CD4-positive, CD25-positive, alpha-beta regulatory T cell (primary cell): ENCODE data around the gene UBA52. TPM values are rescaled to one million over a fixed set of nuclear protein-coding genes. Genes with fewer than 3 reads are reported as not detected.
A peak's percentile ranks its signal among the peaks of the same experiment; 100 is the strongest.

Experiments
- ATAC-seq, 2 donors: fragments of 150-1000 bp; cut with Tn5 transposase; one replicate each; pipeline ENCODE4 v1.10.0; 2021; ENCODE audit warnings: low read depth in 2 of 2, moderate number of reproducible peaks in 2 of 2, moderate library complexity in 1 of 2
- DNase-seq, 3 donors: peaks; one replicate each; pipeline versions ENCODE4 v3.0.0 to v3.0.0-alpha.2; 2012 to 2022; ENCODE audit warnings: mixed read lengths in 1 of 3
- H3K27ac ChIP-seq: one replicate; pipeline ENCODE4 v1.7.0; 2013; ENCODE audit warnings: mild to moderate bottlenecking, low read length; ENCODE audit not compliant: insufficient read depth, poor library complexity, severe bottlenecking
- H3K27me3 ChIP-seq: one replicate; pipeline ENCODE4 v1.7.0; 2013; ENCODE audit warnings: low read length; ENCODE audit not compliant: control insufficient read depth, insufficient read depth
- H3K36me3 ChIP-seq: one replicate; pipeline ENCODE4 v1.7.0; 2013; ENCODE audit warnings: mild to moderate bottlenecking, low read length, moderate library complexity; ENCODE audit not compliant: control insufficient read depth, insufficient read depth
- H3K4me1 ChIP-seq: 2 replicates; pipeline ENCODE4 v1.7.0; 2013; ENCODE audit warnings: mild to moderate bottlenecking, low read length; ENCODE audit not compliant: insufficient read depth, control insufficient read depth, poor library complexity, severe bottlenecking
- H3K4me3 ChIP-seq: one replicate; pipeline ENCODE4 v1.7.0; 2013; ENCODE audit warnings: low read depth, mild to moderate bottlenecking, low read length, moderate library complexity
- H3K9me3 ChIP-seq, 2 experiments: 1 replicate in 1 of 2; 2 replicates in 1 of 2; pipeline ENCODE4 v1.7.0; 2013; ENCODE audit warnings: low read length in 2 of 2, mild to moderate bottlenecking in 1 of 2, moderate library complexity in 1 of 2; ENCODE audit not compliant: control insufficient read depth in 2 of 2
- H3K27ac Mint-ChIP-seq, 3 donors: one replicate each; pipeline ENCODE4 v1.8.0; 2020 to 2022; ENCODE audit warnings: mild to moderate bottlenecking in 3 of 3, mixed read lengths in 3 of 3, moderate library complexity in 2 of 3
- H3K27me3 Mint-ChIP-seq: one replicate; pipeline ENCODE4 v1.8.0; 2022; ENCODE audit warnings: mild to moderate bottlenecking, mixed read lengths
- H3K36me3 Mint-ChIP-seq: one replicate; pipeline ENCODE4 v1.8.0; 2020; ENCODE audit warnings: mixed read lengths
- H3K4me1 Mint-ChIP-seq, 4 donors: one replicate each; pipeline ENCODE4 v1.8.0; 2020 to 2022; ENCODE audit warnings: mixed read lengths in 4 of 4, mild to moderate bottlenecking in 1 of 4
- H3K4me3 Mint-ChIP-seq, 4 donors: one replicate each; pipeline ENCODE4 v1.8.0; 2020 to 2022; ENCODE audit warnings: mild to moderate bottlenecking in 4 of 4, mixed read lengths in 4 of 4, moderate library complexity in 3 of 4
- H3K9me3 Mint-ChIP-seq, 7 donors: one replicate each; pipeline ENCODE4 v1.8.0; 2020 to 2022; ENCODE audit warnings: mixed read lengths in 7 of 7, mild to moderate bottlenecking in 3 of 7, moderate library complexity in 2 of 7
- polyA plus RNA-seq, 4 donors: library from polyadenylated mRNA; unstranded; fragments of 300-500 nt; fragmentation: Illumina TruSeq; gene quantifications; one replicate each; pipeline ENCODE4 v1.2.3, GENCODE V29; 2021
- total RNA-seq: library from RNA; stranded (reverse); gene quantifications from one replicate; pipeline ENCODE4 v1.2.3, GENCODE V29; 2022

The UBA52 gene
- total and polyA plus RNA-seq, 5 donors from 2014 or later = 1,213 to 1,759 (median 1,556) TPM

GRCh38 chr19:18608102-18608804, 36.6 kb downstream of the UBA52 start:
- H3K27ac Mint-ChIP-seq = no peak overlapping the region
- H3K4me3 Mint-ChIP-seq = peak overlapping the region in 1 of 4 donors; percentile 3
- peaks cover 60% of the 10 kb centered on the region for H3K27me3 Mint-ChIP-seq
- H3K27ac ChIP-seq = no peak overlapping the region
- peaks cover 0 to 24% (median 9%) of the 10 kb centered on the region in 4 donors for H3K4me1 Mint-ChIP-seq
- DNase-seq (no peak), ATAC-seq (no peak)
- H3K27me3 ChIP-seq = peaks cover 28% of the 10 kb centered on the region
- peaks cover 0 to 2% (median 0%) of the 10 kb centered on the region in 7 donors for H3K9me3 Mint-ChIP-seq
- no peaks in the 10 kb centered on the region for H3K9me3 ChIP-seq
- no peak overlapping the region for H3K4me3 ChIP-seq
- H3K4me1 ChIP-seq = peaks cover 33% of the 10 kb centered on the region
- no peaks in the 10 kb centered on the region for H3K36me3 ChIP-seq
- H3K36me3 Mint-ChIP-seq = peaks cover 3% of the 10 kb centered on the region

DNA sequence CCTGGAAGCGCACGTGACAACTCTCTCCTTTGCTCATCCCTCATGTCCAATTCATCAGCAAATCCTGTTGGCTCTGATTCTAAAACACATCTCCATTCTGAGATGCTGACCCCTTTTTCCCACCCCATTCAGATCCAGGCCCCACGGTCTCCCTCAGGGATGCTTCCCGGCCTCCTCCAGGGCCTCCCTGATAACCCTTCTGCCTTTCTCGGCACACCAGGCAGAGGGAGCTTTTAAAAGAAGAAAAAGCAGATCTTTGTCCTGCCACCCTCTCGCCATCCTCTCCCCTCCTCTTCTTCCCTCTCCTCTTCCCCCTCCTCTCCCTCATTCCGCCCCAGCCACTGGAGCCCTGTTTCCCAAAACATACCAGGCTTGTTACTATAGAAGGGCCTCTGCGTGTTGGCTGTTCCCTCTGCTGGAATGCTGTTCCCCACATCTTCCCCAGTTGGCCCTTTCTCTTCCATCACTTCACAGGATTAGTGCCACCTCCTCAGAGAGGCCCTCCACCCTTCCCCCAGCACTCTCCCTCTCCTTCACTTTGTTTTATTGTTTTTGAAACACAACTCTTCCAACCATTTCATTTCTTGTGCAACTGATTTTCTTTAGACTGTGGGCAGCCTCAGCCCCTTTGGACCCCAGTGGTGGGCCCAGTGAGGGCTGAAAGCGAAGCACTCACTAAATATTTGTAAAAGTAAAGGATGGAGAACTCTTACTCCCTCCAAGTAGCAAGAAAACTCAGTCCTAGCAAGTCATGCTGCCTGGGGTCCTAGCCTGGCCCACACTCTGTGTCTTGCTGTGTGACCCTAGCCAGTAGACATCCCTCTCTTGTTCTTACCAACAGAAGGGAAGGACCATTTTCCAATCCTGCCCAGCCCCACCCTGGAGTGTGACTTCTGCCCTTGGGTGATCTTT, 37.4 kb downstream of the UBA52 start:
- peaks cover 3% of the 10 kb centered on the region for H3K36me3 Mint-ChIP-seq
- H3K9me3 Mint-ChIP-seq = peaks cover 0 to 2% (median 0%) of the 10 kb centered on the region in 7 donors
- no peak overlapping the region for H3K4me3 ChIP-seq
- no peaks in the 10 kb centered on the region for H3K9me3 ChIP-seq
- H3K27ac Mint-ChIP-seq = no peak overlapping the region
- H3K27ac ChIP-seq = no peak overlapping the region
- peak overlapping the region in 3 of 4 donors; percentile 3 to 72 (median 69) for H3K4me3 Mint-ChIP-seq
- H3K36me3 ChIP-seq = no peaks in the 10 kb centered on the region
- H3K27me3 Mint-ChIP-seq = peaks cover 66% of the 10 kb centered on the region
- peaks cover 39% of the 10 kb centered on the region for H3K4me1 ChIP-seq
- DNase-seq (no peak), ATAC-seq (no peak)
- H3K4me1 Mint-ChIP-seq = peaks cover 0 to 26% (median 8%) of the 10 kb centered on the region in 4 donors
- peaks cover 28% of the 10 kb centered on the region for H3K27me3 ChIP-seq

- H3K4me3 Mint-ChIP-seq = peak overlapping the region in 1 of 4 donors; percentile 72
- no peak overlapping the region for H3K27ac ChIP-seq
- H3K4me3 ChIP-seq = no peak overlapping the region
- peaks cover 70% of the 10 kb centered on the region for H3K27me3 Mint-ChIP-seq
- peaks cover 39% of the 10 kb centered on the region for H3K4me1 ChIP-seq
- H3K27me3 ChIP-seq = peaks cover 23% of the 10 kb centered on the region
- peaks cover 0 to 2% (median 0%) of the 10 kb centered on the region in 7 donors for H3K9me3 Mint-ChIP-seq
- H3K36me3 Mint-ChIP-seq = peaks cover 3% of the 10 kb centered on the region
- peaks cover 0 to 31% (median 8%) of the 10 kb centered on the region in 4 donors for H3K4me1 Mint-ChIP-seq
- no peak overlapping the region for H3K27ac Mint-ChIP-seq
- DNase-seq (no peak), ATAC-seq (no peak)
- no peaks in the 10 kb centered on the region for H3K36me3 ChIP-seq
- H3K9me3 ChIP-seq = no peaks in the 10 kb centered on the region
Observed at GRCh38 chr19:18609717-18610051, 38.0 kb downstream of the UBA52 start.

DNA sequence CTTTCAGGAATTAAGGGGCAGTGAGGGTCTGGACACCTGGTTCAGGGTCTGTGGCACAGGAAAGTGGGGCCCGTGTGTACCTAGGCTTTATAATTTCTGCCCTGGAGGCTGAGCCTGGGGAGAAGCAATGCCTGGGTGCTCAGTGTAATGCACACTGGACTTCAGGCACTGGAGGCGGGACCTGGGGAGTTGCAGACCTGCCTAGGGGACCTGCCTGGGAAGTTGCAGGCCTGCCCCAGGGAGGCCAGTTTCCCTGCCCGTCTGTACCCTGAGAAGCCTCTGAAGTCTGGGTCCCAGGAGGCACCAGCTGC, 38.5 kb downstream of the UBA52 start:
- no peak overlapping the region for H3K27ac Mint-ChIP-seq
- H3K9me3 Mint-ChIP-seq = peaks cover 0 to 2% (median 0%) of the 10 kb centered on the region in 7 donors
- ATAC-seq = no peak
- no peaks in the 10 kb centered on the region for H3K36me3 ChIP-seq
- no peak for DNase-seq
- H3K4me3 ChIP-seq = no peak overlapping the region
- H3K9me3 ChIP-seq = no peaks in the 10 kb centered on the region
- peaks cover 3% of the 10 kb centered on the region for H3K36me3 Mint-ChIP-seq
- H3K27me3 Mint-ChIP-seq = peaks cover 70% of the 10 kb centered on the region
- H3K4me1 Mint-ChIP-seq = peaks cover 0 to 30% (median 8%) of the 10 kb centered on the region in 4 donors
- H3K27ac ChIP-seq = no peak overlapping the region
- peaks cover 39% of the 10 kb centered on the region for H3K4me1 ChIP-seq
- peaks cover 23% of the 10 kb centered on the region for H3K27me3 ChIP-seq
- no peak overlapping the region for H3K4me3 Mint-ChIP-seq

DNA sequence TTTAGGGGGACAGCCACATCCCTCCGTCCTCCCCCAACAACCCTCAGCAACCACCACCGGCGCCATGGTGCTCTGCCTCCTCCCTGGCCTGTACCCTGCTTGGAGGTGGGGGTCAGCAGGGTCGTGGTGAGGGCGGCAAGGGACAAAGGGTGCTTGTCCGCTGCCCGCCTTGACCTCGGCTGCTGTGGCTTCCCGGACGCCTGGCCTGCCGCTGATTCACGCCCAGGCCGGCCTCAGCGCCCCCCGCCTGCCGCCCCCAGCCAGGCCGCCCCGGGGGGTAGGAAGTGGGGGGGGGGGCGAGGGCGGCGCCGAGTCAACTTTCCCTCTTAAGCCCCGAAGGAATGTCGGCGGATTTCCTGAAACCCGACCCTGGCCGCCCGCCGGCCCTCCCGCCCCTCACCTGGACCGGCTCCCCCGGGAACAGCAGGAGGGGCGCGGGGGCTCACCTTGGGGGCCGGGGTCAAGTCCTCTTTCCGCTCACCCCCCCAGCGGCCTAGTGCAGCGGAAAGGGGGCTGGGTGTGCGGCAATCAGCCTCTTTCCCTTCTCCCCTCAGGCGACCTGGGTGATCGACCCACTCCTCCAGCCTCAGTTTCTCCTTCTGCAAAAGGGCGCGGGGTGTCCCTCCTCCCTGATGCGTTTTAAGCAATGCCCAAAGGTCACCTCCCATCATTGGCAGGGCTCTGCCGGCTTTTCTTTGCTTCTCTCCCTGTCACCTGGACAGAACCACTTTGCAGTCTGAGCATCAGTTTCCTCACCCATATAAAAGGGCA, 39.1 kb downstream of the UBA52 start:
- H3K4me1 Mint-ChIP-seq = peaks cover 0 to 26% (median 4%) of the 10 kb centered on the region in 4 donors
- peaks cover 3% of the 10 kb centered on the region for H3K36me3 Mint-ChIP-seq
- Histone ChIP-seq H3K4me3 (no peak overlapping the region), H3K9me3 (no peaks in the 10 kb centered on the region), H3K36me3 (no peaks in the 10 kb centered on the region), H3K27me3 (peaks cover 23% of the 10 kb centered on the region), H3K27ac (no peak overlapping the region), H3K4me1 (peaks cover 39% of the 10 kb centered on the region)
- peak overlapping the region in 3 of 4 donors; percentile 43 to 74 (median 63) for H3K4me3 Mint-ChIP-seq
- peaks cover 0 to 2% (median 0%) of the 10 kb centered on the region in 7 donors for H3K9me3 Mint-ChIP-seq
- ATAC-seq = no peak
- peak overlapping the region in 1 of 3 donors; percentile 62 for H3K27ac Mint-ChIP-seq
- peaks cover 70% of the 10 kb centered on the region for H3K27me3 Mint-ChIP-seq
- no peak for DNase-seq

DNA sequence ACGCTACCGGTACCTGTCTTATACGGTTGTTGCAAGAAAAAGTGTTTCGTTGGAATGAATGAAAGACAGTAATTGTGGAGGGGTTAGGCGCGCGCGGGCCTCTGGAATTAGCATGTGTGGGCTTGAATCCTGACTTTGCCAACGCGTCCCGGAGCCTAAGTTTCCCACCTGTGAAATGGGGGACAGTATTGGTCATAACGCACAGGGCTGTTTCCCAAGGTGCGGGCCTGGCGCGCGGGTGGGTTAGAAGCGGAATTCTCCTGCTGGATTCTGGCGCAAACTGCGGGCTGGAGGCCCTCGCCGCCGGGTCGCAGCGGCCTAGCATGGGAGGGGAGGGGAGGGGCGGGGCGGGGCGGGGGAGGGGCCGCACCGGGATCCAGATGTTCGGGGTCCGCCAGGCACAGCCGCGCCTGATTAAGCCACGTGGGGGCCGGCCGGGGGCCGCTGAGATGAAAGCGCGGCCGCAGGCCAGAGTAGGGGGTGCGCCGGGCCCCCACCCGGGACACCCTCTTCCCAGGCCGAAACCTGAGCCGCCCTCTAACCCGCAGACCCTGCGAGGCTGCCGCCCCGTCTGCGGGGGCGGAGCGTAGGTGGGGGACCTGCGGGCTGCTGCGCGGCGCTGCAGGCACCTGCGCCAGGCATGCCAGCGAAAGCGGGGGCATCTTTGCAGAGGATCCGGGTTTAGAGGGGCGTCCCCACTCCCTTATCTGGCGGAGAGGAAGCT, 39.8 kb downstream of the UBA52 start:
- H3K27me3 Mint-ChIP-seq = peaks cover 77% of the 10 kb centered on the region
- peaks cover 0 to 2% (median 0%) of the 10 kb centered on the region in 7 donors for H3K9me3 Mint-ChIP-seq
- peaks cover 39% of the 10 kb centered on the region for H3K4me1 ChIP-seq
- no peaks in the 10 kb centered on the region for H3K9me3 ChIP-seq
- H3K4me3 Mint-ChIP-seq = peak overlapping the region; percentile 43 to 82 (median 54)
- peaks cover 24% of the 10 kb centered on the region for H3K27me3 ChIP-seq
- no peak overlapping the region for H3K27ac ChIP-seq
- no peak overlapping the region for H3K4me3 ChIP-seq
- peaks cover 0 to 26% (median 4%) of the 10 kb centered on the region in 4 donors for H3K4me1 Mint-ChIP-seq
- peaks cover 3% of the 10 kb centered on the region for H3K36me3 Mint-ChIP-seq
- DNase-seq = no peak
- peak overlapping the region in 1 of 3 donors; percentile 62 for H3K27ac Mint-ChIP-seq
- no peaks in the 10 kb centered on the region for H3K36me3 ChIP-seq
- ATAC-seq = no peak
